ENCODE data around the gene ANAPC15. TPM values are rescaled to one million over a fixed set of nuclear protein-coding genes. Genes with fewer than 3 reads are reported as not detected.

ANAPC15 gene
- total RNA-seq, 2 experiments from 2014 or later, result 70.4 to 71.8 TPM

DNA sequence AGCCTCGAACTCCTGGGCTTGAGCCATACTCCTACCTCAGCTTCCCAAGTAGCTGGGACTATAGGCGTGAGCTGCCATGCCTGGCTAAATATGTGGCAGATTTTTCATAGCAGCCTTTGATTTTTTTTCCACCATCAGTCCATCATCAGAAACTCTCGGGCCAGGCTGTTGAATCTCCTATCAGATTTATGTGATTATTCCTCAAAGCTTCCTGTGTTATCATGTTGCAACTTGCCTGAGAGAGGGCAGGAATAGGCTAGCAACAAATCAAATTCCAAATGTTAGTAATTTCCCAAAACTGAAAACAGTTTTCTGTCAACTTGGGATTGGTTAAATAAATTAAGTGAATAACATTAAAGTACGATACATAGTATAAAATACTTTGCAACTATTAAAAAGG, 28.4 kb downstream of the ANAPC15 start:
- no peak for DNase-seq
- Mint-ChIP-seq H3K4me1 (peaks cover 22% of the 10 kb centered on the region), H3K4me3 (no peak overlapping the region), H3K9me3 (no peaks in the 10 kb centered on the region), H3K27me3 (no peaks in the 10 kb centered on the region), H3K27ac (no peak overlapping the region), H3K36me3 (no peaks in the 10 kb centered on the region)

DNA sequence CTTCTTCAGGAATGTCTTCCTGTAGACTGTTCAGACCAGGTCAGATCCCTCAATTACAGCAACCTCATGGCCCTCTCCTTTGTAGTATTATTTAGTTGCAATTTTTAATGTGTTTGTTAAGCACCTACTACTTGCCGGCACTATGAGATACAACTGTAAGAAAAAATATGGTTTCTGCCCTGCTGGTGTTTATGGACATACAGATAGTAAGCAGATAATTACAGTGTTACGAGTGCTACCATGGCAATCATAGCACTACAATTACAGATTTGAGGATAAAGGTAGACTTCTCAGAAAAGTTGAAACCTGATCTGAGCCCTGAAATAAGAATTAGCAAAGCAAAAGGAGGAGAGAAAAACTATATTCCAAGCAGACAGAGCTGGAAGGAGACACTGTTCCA, 29.1 kb downstream of the ANAPC15 start:
- Mint-ChIP-seq H3K9me3 (no peaks in the 10 kb centered on the region), H3K27ac (no peak overlapping the region)

DNA sequence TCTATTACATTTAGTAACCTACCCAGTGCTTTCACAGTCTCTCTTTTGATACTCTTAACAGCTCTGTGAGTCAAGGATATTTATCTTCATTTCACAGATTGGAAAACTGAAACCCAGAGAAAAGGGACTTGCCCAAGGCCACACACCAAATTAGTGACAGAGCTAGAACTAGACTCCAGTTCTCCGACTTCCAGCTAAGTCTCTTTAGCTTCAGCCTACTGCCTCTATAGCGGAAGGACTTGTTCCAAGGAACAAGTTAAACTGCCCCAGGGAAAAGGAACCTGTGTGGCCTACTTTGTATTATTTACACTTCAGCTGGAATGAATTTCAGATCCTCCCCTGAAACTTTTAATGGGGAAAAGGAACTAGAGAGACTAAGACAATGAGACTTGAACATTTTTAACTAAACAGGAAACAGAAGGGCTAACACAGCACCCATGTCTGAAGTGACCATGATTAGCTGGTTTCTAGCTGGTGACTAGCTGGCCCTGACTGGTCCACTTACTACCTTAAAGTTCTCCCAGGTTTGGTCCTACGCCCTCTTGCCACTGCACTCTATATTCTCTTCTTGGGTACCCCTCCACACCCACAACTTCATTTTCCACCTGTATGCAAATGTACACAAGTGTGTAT, 30.6 kb downstream of the ANAPC15 start:
- H3K27ac Mint-ChIP-seq, result peak overlapping the region; percentile 93
- no peak for DNase-seq
- peaks cover 3% of the 10 kb centered on the region for H3K36me3 Mint-ChIP-seq
- peak overlapping the region; percentile 89 for H3K4me3 Mint-ChIP-seq
- peaks cover 34% of the 10 kb centered on the region for H3K4me1 Mint-ChIP-seq
- no peaks in the 10 kb centered on the region for H3K27me3 Mint-ChIP-seq
- H3K9me3 Mint-ChIP-seq, result no peaks in the 10 kb centered on the region

More for the DNA sequence above, 29.1 kb downstream of the ANAPC15 start:
- DNase-seq, result no peak
- H3K27me3 Mint-ChIP-seq, result no peaks in the 10 kb centered on the region
- peaks cover 28% of the 10 kb centered on the region for H3K4me1 Mint-ChIP-seq
- no peak overlapping the region for H3K4me3 Mint-ChIP-seq
- no peaks in the 10 kb centered on the region for H3K36me3 Mint-ChIP-seq

DNA sequence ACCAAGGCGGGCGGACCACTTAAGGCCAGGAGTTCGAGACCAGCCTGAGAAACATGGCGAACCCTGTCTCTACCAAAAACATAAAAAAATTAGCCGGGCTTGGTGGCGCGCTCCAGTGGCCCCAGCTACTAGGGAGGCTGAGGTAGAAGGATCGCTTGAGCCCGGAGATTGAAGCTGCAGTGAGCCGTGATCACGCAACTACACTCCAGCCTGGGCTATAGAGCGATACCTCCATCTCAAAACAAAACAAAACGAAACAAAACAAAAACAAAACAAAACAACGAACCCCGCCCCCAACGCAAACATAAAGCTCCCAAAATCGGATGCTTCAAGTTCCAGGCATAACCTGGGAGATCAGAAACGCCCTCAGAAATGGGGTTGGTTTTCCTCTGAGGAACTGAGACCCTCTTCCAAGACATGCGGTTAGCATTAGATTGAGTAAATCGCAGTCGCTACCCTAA, 31.3 kb downstream of the ANAPC15 start:
- H3K9me3 Mint-ChIP-seq, result no peaks in the 10 kb centered on the region
- H3K4me1 Mint-ChIP-seq, result peaks cover 36% of the 10 kb centered on the region
- H3K36me3 Mint-ChIP-seq, result peaks cover 3% of the 10 kb centered on the region
- DNase-seq, result no peak
- peak overlapping the region; percentile 93 for H3K27ac Mint-ChIP-seq
- H3K27me3 Mint-ChIP-seq, result no peaks in the 10 kb centered on the region
- peak overlapping the region; percentile 89 for H3K4me3 Mint-ChIP-seq

DNA sequence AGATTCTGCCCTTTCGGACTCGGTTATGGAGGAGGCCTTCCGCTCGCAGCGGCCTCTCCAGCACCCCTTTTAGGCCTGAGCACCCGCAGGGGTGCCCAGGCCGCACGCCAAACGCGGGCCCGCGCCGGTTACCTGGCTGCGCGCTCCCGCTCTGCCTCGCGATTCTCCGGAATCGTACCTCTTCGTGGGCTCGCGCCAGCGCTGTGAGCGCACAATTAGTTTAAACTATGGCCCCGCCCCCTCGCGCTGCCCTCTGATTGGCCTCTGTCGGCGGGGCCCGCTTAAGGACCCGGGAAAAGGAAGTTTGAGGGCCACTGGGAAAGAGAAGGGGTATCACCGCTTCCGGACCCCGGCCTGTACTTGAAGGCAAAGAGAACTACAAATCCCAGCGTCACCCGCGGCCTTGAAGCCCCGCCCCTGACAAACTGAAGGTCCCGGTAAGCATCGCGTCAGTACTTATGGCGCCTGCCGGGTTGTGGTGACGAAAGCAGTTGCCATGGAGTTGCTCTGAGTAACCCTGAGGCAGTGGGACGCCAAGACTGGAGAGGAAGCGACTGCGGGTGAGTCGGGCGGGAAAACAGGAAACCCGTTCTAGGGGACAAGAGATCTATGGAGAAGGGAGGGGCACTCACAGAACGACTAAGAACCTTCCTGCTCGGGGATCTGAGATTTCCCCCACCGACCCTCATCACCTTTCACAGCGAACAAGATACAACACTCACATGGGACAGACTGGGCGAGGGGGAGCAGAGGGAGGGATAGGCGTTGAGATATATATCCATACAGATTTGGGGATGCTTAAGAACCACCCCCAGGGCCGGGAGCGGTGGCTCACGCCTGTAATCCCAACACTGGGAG, 31.9 kb downstream of the ANAPC15 start, which contains the start of the genes LRRC51 and NUMA1:
TSS of gene LRRC51 (plus strand) at position 525 of the 858 bp plus-strand sequence. CDS start 8,234 bp downstream, outside the sequence.
TSS of gene NUMA1 (minus strand) at position 217 of the 858 bp plus-strand sequence. CDS start 44,599 bp downstream, outside the sequence.
- Mint-ChIP-seq H3K9me3 (no peaks in the 10 kb centered on the region), H3K36me3 (peaks cover 3% of the 10 kb centered on the region)

DNA sequence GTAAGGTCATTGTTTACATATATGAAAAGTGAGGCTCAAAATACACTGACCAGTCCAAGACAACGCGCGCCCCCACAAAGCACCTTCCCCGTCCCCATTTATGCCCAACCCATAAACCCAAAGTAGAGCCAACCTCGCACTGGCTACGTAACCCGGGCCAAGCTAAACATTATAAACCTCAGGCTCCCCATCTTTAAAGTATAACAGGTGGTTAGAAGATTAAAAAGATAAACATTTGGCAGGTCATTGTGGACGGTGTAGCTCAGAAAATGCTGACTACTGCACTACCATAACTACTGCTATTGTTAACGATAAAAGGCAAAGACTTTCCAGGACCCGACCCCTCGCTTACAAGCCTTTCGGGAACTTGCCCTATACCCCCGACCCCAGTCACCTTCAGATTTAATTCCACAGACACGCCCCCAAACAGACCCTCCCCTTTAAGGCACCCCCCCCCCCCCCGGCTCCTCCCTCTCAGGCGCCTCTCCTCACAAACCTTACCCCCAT, 32.6 kb downstream of the ANAPC15 start:
- DNase-seq, result no peak
- Mint-ChIP-seq H3K4me3 (peak overlapping the region; percentile 89), H3K27me3 (no peaks in the 10 kb centered on the region), H3K9me3 (no peaks in the 10 kb centered on the region), H3K4me1 (peaks cover 40% of the 10 kb centered on the region), H3K27ac (peak overlapping the region; percentile 93), H3K36me3 (peaks cover 5% of the 10 kb centered on the region)

More for the DNA sequence above, 31.9 kb downstream of the ANAPC15 start, which contains the start of the genes LRRC51 and NUMA1:
- Mint-ChIP-seq H3K27me3 (no peaks in the 10 kb centered on the region), H3K27ac (peak within 1 kb of the TSS; percentile 93), H3K4me1 (peaks cover 39% of the 10 kb centered on the region), H3K4me3 (peak within 1 kb of the TSS; percentile 89)
- peak; percentile 98 for DNase-seq

DNA sequence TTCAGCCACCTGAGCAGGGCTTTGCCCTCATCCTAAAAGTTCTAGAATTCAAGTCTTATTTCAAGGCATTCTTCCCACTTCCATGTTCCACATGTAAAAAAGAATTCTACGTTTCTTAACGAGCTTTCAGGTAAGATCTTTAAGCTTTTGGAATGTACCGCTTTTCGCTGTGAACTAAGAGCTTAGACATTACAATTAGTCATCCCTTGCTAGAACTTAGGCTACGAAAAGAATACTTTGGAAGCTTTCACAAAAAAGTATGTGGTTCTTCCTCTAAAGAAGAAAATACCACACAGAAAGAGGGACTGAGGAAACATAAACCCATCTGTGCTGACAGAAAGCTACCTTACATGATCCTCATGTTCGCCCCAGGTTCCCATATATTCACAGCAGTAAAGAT, 34.0 kb downstream of the ANAPC15 start:
- Mint-ChIP-seq H3K27me3 (no peaks in the 10 kb centered on the region), H3K4me1 (peaks cover 40% of the 10 kb centered on the region), H3K4me3 (peak overlapping the region; percentile 89), H3K36me3 (peaks cover 7% of the 10 kb centered on the region), H3K27ac (no peak overlapping the region), H3K9me3 (no peaks in the 10 kb centered on the region)
- DNase-seq, result no peak

DNA sequence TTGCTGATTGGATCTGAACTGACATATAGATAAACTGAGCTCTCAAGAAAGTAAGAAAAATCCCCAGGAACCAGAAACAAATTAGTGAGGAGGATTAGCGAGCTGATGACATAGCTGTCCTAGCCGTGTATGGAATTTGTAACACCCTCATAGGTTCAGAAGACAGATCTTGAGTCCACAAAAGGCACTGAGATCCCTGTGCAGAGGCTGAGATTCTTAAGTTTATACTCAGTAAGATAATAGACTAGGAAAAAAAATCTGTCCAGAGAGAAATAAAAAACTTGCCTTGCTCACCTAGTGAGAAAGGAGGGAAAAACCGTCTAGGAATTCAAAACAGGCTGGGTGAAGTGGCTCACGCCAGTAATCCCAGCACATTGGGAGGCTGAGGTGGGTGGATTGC, 36.7 kb downstream of the ANAPC15 start:
- Mint-ChIP-seq H3K36me3 (peaks cover 7% of the 10 kb centered on the region), H3K27ac (no peak overlapping the region), H3K4me1 (peaks cover 35% of the 10 kb centered on the region), H3K9me3 (no peaks in the 10 kb centered on the region), H3K4me3 (no peak overlapping the region), H3K27me3 (no peaks in the 10 kb centered on the region)
- DNase-seq, result no peak

DNA sequence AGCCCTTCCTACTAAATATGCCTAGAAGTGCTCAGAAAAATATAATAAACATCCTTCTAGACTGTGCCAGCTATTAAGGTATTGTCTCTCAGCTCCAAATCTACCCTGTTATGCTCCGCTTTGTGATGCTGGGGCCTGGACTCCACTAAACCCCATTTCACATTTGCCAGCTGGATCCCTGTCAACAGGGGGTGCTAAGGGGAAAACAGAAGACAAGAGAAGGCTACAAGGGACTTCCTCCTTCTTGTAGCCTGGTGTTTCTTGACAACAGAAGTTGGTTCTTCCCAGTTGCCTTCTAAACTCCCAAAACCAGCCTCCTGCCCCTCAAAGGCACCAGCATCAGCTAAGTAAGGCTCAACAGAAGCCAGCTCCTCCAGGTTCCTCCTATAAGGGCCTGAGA, 37.4 kb downstream of the ANAPC15 start:
- Mint-ChIP-seq H3K27ac (no peak overlapping the region), H3K36me3 (peaks cover 11% of the 10 kb centered on the region), H3K27me3 (no peaks in the 10 kb centered on the region), H3K4me1 (peaks cover 37% of the 10 kb centered on the region), H3K9me3 (no peaks in the 10 kb centered on the region), H3K4me3 (no peak overlapping the region)
- no peak for DNase-seq

DNA sequence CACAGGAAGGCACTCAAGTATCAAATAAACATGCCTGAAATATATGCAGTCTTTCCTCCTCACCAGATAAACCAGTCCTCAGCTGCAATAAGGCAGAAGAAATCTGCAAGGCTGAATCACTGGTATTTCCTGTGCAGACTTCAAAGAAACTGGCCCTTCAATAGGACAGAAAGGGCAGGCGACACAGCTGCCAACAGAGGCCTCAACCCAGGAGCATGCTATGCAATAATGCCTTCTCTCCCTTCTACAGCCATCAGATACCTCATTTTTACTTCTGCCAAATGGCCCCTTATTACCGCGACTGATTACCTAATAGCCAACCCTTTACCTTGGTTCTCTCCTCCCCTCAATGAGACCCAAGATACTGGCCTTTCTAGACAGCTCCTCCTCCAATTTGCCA, 40.1 kb downstream of the ANAPC15 start:
- H3K27ac Mint-ChIP-seq, result no peak overlapping the region
- H3K36me3 Mint-ChIP-seq, result peaks cover 17% of the 10 kb centered on the region
- no peak for DNase-seq
- peaks cover 38% of the 10 kb centered on the region for H3K4me1 Mint-ChIP-seq
- no peaks in the 10 kb centered on the region for H3K9me3 Mint-ChIP-seq
- H3K27me3 Mint-ChIP-seq, result no peaks in the 10 kb centered on the region
- H3K4me3 Mint-ChIP-seq, result no peak overlapping the region

DNA sequence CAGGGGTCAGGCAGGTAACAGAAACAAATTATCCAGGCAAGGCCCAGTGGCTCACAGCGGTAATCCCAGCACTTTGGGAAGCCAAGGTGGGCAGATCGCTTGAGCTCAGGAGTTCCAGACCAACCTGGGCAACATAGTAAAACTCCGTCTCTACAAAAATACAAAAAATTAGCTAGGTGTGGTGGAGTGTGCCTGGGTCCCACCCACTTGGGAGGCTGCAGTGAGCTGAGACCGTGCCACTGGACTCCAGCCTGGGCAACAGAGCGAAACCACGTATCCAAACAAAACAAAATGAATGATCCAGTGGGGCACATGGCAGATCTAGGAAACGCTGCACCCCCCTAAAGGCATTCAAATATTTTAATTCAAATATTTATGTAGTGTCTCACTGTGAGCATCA, 42.0 kb downstream of the ANAPC15 start:
- Mint-ChIP-seq H3K36me3 (peaks cover 15% of the 10 kb centered on the region), H3K4me1 (peaks cover 29% of the 10 kb centered on the region), H3K27me3 (no peaks in the 10 kb centered on the region), H3K4me3 (no peak overlapping the region), H3K27ac (no peak overlapping the region), H3K9me3 (no peaks in the 10 kb centered on the region)
- DNase-seq, result no peak

DNA sequence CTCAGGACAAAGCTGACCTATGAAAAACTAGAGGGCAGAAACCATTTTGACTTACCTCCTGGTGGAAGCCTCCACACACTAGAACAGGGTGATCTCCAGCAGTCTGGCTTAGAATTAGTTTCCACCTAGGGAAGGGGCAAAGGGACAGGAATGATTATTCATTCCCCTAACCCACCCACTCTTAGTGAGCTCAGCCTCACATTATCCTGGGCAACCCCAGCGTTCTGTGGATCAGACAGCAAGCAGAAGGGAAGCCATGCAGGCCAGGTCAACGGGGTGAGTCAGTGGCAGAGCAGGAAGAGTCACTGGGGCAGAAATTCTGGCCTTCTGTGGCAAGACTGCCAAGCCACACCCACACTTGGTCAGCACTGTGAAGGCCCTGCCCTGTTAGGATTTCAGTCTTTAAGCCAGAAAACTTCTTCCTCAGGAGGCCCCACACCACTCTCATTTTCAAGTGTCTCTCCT, 42.7 kb downstream of the ANAPC15 start:
- no peaks in the 10 kb centered on the region for H3K9me3 Mint-ChIP-seq
- no peaks in the 10 kb centered on the region for H3K27me3 Mint-ChIP-seq
- H3K4me1 Mint-ChIP-seq, result peaks cover 29% of the 10 kb centered on the region
- DNase-seq, result no peak
- H3K36me3 Mint-ChIP-seq, result peaks cover 14% of the 10 kb centered on the region
- H3K27ac Mint-ChIP-seq, result no peak overlapping the region
- H3K4me3 Mint-ChIP-seq, result no peak overlapping the region

DNA sequence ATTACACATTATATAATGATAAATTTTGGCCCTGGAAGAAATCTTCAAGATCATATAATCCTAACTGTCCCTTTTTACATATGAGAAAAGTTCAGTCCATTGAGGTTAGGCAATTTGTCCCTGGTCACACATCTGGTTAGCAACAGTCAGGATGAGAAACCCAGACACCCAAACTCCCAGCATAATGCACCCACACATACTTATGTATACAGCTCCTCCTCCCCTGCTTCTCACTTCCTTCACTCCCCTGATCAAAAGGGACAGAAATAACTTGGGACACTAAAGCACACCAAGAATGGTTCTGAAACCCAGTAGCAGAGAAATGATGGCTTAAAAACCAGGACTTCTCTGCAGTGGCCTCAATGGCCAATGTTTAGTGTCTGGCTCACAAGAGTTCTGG, 43.3 kb downstream of the ANAPC15 start:
- DNase-seq, result no peak
- peaks cover 29% of the 10 kb centered on the region for H3K4me1 Mint-ChIP-seq
- no peak overlapping the region for H3K4me3 Mint-ChIP-seq

DNA sequence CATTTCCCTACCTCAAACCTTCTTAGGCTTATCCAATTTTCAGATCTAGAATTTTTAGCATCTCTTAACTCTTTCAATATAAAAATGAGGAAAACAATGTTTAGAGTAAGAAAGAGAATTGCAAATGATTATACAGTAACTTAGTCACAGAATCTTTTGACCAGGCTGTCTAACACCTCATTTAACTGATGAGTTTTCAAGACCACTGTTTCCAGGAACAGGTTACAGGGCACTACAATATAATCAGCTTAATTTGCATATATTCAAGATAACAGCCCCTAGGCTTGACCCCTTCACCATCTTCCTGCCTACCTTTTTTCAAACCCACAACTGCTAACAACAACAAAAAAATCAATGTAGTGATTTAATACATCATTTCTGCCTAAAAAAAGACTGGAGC, 44.8 kb downstream of the ANAPC15 start:
- H3K4me1 Mint-ChIP-seq, result peaks cover 25% of the 10 kb centered on the region
- peaks cover 12% of the 10 kb centered on the region for H3K36me3 Mint-ChIP-seq
- no peak overlapping the region for H3K4me3 Mint-ChIP-seq
- no peak overlapping the region for H3K27ac Mint-ChIP-seq
- H3K27me3 Mint-ChIP-seq, result no peaks in the 10 kb centered on the region
- H3K9me3 Mint-ChIP-seq, result no peaks in the 10 kb centered on the region
- no peak for DNase-seq

More for the DNA sequence above, 43.3 kb downstream of the ANAPC15 start:
- H3K27me3 Mint-ChIP-seq, result no peaks in the 10 kb centered on the region
- H3K27ac Mint-ChIP-seq, result no peak overlapping the region
- peaks cover 14% of the 10 kb centered on the region for H3K36me3 Mint-ChIP-seq
- H3K9me3 Mint-ChIP-seq, result no peaks in the 10 kb centered on the region

DNA sequence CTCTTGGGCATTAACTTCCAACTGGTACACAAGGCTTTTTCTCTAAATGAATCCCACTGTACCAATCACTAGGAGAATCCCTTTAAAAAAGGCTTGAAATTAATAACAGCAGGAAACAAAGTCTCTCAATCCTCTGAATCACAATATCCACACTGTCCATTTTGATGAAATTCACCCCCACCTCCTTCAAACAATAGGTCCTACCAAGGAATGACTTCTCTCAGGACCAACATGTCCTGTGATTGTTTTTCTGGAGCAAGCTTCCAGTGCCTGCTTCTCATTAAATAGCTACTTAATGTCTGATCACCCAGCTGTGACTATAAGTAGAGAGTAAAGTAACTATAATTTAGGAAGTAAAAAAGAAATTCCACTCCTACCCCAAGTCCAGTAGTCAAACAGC, 45.2 kb downstream of the ANAPC15 start:
- Mint-ChIP-seq H3K27me3 (no peaks in the 10 kb centered on the region), H3K27ac (no peak overlapping the region), H3K9me3 (no peaks in the 10 kb centered on the region), H3K4me3 (no peak overlapping the region), H3K36me3 (peaks cover 12% of the 10 kb centered on the region), H3K4me1 (peaks cover 22% of the 10 kb centered on the region)
- DNase-seq, result no peak

Data from activated naive CD8-positive, alpha-beta T cell treated with anti-CD3 and anti-CD28 coated beads for 36 hours (primary cell).